ENCODE data around the gene GNAI2.

DNA sequence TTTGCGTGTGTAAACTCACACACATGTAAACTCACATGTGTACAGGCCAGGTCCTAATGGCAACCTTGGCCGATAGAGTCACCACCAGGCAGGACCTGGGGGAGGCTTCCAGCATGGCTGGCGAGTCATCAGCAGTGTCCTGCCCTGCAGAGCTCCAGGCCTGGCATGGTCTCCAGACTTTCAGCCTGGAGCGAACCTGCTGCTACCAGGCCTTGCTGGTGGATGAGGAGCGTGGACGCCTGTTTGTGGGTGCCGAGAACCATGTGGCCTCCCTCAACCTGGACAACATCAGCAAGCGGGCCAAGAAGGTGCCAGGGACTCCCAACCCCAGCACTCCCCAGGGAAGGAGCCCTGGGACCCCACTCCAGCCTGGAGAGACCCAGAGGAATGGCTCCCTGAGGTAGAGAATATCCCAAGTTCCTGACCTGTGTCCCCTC lies 34.0 kb downstream of the GNAI2 start:
- TF ChIP-seq, protein P1, sequence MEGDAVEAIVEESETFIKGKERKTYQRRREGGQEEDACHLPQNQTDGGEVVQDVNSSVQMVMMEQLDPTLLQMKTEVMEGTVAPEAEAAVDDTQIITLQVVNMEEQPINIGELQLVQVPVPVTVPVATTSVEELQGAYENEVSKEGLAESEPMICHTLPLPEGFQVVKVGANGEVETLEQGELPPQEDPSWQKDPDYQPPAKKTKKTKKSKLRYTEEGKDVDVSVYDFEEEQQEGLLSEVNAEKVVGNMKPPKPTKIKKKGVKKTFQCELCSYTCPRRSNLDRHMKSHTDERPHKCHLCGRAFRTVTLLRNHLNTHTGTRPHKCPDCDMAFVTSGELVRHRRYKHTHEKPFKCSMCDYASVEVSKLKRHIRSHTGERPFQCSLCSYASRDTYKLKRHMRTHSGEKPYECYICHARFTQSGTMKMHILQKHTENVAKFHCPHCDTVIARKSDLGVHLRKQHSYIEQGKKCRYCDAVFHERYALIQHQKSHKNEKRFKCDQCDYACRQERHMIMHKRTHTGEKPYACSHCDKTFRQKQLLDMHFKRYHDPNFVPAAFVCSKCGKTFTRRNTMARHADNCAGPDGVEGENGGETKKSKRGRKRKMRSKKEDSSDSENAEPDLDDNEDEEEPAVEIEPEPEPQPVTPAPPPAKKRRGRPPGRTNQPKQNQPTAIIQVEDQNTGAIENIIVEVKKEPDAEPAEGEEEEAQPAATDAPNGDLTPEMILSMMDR (IDR thresholded peaks at IDR 0.05): no peak
- no peak for TF ChIP-seq NR3C1 (CRISPR knock-in tag; conservative IDR thresholded peaks at IDR 0.05; ENCODE audit: low read depth)
- TF ChIP-seq, protein P2, sequence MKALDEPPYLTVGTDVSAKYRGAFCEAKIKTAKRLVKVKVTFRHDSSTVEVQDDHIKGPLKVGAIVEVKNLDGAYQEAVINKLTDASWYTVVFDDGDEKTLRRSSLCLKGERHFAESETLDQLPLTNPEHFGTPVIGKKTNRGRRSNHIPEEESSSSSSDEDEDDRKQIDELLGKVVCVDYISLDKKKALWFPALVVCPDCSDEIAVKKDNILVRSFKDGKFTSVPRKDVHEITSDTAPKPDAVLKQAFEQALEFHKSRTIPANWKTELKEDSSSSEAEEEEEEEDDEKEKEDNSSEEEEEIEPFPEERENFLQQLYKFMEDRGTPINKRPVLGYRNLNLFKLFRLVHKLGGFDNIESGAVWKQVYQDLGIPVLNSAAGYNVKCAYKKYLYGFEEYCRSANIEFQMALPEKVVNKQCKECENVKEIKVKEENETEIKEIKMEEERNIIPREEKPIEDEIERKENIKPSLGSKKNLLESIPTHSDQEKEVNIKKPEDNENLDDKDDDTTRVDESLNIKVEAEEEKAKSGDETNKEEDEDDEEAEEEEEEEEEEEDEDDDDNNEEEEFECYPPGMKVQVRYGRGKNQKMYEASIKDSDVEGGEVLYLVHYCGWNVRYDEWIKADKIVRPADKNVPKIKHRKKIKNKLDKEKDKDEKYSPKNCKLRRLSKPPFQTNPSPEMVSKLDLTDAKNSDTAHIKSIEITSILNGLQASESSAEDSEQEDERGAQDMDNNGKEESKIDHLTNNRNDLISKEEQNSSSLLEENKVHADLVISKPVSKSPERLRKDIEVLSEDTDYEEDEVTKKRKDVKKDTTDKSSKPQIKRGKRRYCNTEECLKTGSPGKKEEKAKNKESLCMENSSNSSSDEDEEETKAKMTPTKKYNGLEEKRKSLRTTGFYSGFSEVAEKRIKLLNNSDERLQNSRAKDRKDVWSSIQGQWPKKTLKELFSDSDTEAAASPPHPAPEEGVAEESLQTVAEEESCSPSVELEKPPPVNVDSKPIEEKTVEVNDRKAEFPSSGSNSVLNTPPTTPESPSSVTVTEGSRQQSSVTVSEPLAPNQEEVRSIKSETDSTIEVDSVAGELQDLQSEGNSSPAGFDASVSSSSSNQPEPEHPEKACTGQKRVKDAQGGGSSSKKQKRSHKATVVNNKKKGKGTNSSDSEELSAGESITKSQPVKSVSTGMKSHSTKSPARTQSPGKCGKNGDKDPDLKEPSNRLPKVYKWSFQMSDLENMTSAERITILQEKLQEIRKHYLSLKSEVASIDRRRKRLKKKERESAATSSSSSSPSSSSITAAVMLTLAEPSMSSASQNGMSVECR (CRISPR knock-in tag; IDR thresholded peaks at IDR 0.05; ENCODE audit: borderline replicate concordance): no peak

Data from WTC11 (cell line).